ENCODE results near the gene BRWD1.
"Not testable (repeated sequence)": the region's sequence is repeated elsewhere in the genome, so short reads cannot be mapped to it uniquely, and the experiment has no call there.

Gene BRWD1

DNA sequence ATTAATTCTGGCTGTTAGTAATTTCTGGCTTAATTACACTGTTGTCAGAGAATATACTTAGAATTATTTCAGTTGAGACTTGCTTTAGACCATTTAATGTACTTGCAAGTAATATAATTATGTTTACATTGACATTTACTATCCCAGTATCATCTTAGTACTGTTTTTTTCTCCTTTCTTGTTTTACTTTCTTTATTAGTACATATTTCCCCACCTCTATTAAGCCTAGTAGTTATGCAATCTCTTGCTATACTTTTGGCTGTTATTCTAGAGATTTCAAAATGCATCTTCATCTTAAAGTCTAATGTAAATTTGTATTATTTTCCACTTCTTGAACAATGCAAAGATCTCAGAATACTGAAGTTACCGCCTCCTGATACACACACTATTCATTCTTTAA, 24.4 kb downstream of the BRWD1 start:
- DNase-seq (ENCODE audit: low spot score): no peak

DNA sequence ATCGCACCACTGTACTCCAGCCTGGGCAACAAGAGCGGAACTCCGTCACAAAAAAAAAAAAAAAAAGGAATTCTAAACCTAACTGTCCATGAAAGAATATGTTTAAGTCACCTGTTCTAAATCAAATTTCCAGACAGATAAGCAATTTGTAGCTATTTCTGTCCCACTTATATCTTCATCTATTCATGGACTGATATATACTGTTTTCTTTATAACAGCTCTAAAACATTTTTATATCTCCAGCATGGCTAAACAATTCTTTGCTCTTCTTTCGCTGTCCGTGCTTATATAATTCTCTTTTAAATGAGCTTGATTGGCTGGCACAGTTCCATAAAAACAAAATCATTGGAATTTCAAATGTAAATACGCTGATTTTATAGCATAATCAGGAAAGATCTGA, 30.5 kb downstream of the BRWD1 start:
- DNase-seq (ENCODE audit: low spot score): no peak

- DNase-seq (ENCODE audit: low spot score): no peak
These were observed 31.6 kb downstream of the BRWD1 start for GRCh38 chr21:39281853-39282252.

DNA sequence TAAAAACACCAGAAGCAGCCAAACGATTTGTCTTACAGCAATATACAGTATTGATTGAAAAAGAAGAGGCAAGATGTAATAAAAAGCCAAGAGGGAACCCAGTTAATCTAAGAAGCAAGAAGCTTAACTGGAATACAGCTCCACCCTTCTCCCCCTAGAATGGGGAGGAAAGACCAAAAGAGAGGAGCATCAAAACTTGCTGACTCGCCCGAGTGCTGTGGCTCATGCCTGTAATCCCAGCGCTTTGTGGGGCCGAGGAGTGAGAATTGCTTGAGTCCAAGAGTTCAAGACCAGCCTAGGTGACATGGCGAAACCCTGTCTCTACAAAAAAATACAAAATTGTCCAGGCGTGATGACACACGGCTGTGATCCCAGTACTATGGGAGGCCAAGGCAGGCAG, 32.2 kb downstream of the BRWD1 start:
- DNase-seq (ENCODE audit: low spot score): no peak

DNA sequence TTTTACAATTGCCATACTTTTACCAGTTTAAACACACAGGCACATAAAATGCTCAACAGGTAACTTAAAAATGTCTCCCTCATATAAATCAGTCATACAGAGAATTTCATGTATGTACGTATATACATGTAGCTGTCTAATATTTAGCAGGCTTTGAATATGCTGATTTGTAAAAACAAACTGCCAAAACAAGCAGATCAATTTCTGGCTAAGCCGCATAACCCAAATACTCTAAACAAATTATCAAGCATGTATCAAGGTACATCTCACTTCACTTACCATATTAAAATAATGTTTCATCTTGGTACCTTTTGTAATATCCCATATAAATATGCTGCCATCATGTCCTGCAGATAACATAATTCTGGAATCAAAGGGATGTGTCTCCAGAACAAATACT, 43.8 kb downstream of the BRWD1 start:
- no peak for DNase-seq (ENCODE audit: low spot score)

- DNase-seq (ENCODE audit: low spot score): no peak
These were observed 47.8 kb downstream of the BRWD1 start for GRCh38 chr21:39265603-39266002.

- no peak for DNase-seq (ENCODE audit: low spot score)
These were observed 50.1 kb downstream of the BRWD1 start for GRCh38 chr21:39263372-39263771.

DNA sequence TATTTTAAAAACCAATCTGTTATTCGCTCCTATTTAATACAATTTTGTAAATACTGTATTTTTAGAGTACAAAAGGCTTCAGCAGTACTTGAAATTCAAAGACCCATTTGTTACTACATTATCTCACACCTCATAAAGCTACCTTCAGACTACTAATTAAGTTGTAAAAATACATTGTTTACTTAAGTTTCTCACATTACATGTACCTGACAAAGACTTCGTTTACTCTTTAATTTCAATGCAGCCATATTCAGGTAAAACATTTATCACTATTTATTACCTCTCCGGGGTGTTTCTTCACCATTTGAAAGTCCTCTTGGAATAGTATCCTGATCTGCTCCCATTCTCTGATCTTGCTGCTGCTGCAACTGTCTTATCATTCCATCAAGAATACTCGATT, 55.2 kb downstream of the BRWD1 start:
- no peak for DNase-seq (ENCODE audit: low spot score)

DNA sequence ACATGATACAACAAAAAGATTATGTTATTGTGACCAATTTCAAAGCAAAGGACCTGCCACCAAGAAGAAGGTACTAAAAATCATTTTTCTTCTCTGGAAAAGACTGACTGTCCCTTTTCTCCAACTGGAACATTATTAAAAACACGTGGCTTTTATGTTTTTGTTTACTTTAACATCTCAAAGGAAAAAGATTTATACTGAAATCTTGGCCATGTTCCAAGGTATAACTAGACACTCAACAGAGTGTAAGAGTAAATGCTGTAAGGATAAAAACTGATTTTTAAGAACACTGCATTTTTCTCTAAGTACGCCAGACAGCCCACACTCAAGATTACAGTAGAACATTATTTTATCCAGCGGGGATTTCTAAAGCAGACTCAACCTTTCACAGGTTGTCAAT, 62.1 kb downstream of the BRWD1 start:
- no peak for DNase-seq (ENCODE audit: low spot score)

GRCh38 chr21:39238275-39238674, 75.2 kb downstream of the BRWD1 start:
- no peak for DNase-seq (ENCODE audit: low spot score)

DNA sequence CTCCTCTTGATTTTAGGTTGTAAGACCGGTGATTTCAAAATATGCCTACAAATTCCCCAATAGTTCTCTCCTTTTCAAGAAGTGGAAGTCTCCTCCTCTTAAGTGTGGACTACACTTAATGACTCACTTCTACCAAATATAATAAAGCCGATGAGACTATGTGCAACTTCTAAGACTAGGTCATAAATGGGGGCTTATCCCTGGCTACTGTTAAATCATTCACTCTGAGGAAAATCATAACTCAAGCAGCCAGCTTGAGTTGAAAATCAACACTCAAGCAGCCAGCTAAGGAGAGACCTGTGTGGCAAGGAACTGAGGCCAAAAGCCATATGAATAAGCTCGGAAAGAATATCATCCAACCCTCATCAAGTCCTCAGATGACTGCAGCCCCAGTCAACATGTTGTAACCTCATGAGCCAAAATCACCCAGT, 80.6 kb downstream of the BRWD1 start:
- no peak for DNase-seq (ENCODE audit: low spot score)

DNA sequence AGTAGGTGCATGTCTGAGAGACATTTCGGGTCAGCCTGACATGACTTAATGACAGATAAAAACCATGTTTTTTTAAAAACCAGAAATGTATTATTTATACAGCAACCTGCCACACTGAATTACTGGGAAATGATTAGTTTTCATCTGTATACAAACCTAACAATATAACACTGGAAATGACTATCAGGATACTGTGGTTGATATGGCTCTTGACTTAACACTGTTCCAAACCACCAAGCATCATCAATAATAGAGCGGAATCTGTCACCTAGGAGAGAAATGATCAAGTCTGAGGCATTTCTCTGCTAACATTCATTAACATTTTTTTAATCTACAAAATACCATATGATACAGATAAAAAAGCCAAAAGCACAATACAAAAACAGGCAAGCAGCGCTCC, 88.5 kb downstream of the BRWD1 start:
- no peak for DNase-seq (ENCODE audit: low spot score)

DNA sequence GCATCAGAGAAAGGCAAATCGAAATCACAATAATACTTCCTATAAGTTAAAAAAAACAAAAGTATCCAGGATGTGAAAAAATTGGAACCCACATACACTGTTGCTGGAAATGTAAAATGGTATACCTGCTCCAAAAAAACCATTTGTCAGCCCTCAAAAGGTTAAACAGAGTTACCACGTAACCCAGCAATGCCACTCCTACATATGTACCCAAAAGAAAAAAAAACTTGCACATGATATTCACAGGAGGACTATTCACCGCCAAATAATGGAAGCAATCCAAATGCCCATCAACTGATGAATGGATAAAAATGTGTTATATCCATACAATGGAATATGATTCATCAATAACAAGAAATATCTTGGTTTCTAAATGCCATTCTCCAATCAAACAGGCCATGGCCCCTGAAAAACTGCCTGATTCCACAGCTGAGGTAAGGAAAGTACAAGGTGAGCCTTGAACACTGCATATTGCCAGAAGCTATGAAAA, 91.4 kb downstream of the BRWD1 start:
- no peak for DNase-seq (ENCODE audit: low spot score)

- DNase-seq (ENCODE audit: low spot score): no peak
These were observed 92.0 kb downstream of the BRWD1 start for GRCh38 chr21:39221282-39221996.

- not testable (repeated sequence) for DNase-seq (ENCODE audit: low spot score)
These were observed 92.6 kb downstream of the BRWD1 start for GRCh38 chr21:39220875-39221274.

DNA sequence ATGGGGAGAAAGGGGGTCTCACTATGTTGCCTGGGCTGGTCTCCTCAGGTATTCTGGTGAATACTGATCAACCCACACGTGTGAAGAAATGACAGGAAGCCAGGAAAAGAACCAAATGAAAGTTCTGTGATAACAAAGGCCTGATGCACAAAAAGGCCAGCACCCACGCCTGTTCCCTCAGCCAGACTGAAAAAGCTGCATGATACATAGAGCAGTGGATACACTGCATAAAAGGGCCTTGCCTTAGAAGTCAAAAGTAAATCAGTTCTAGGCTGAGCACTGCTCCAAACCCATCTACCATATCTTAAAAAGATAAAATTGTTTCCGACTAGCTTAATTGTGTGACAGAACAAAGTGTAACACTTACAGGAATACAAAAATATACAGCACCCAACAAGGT, 93.3 kb downstream of the BRWD1 start:
- DNase-seq (ENCODE audit: low spot score): no peak

DNA sequence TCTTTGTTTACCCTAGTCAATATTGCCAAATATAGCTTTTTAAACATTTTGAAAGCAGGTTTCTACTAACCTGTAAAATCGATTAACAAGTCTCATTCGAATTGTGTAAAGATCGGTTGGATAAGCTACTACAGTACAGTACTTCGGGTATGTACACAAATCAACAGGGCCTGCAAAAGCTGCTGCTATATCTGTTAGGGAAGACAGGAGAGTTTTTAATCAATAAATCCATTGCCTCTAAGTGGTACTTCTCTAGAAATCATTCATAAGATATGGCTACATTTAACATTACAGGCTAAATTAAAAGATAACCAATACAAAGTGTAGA, 95.4 kb downstream of the BRWD1 start:
- no peak for DNase-seq (ENCODE audit: low spot score)

GRCh38 chr21:39217356-39218081, 95.9 kb downstream of the BRWD1 start:
- no peak for DNase-seq (ENCODE audit: low spot score)

DNA sequence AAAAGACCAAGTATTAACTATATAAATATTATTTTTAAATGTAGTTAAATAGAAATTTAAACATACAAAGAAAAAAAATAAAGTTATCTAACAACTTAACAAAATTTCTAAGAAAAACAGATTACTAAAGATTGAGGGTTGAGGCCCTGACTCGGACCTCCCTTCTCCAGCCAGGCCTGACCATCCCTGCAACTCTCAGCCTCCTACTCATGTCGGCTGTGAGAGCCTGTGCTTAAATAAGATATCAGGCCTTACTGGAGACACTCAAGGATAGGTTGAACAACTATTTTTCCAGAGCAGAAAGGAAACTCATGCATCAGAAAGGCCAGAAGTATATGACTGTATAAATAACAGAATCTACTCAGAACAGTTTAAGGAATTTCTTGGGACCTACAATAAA, 97.1 kb downstream of the BRWD1 start:
- DNase-seq (ENCODE audit: low spot score): no peak

GRCh38 chr21:39215078-39215477, 98.4 kb downstream of the BRWD1 start:
- DNase-seq (ENCODE audit: low spot score): no peak

DNA sequence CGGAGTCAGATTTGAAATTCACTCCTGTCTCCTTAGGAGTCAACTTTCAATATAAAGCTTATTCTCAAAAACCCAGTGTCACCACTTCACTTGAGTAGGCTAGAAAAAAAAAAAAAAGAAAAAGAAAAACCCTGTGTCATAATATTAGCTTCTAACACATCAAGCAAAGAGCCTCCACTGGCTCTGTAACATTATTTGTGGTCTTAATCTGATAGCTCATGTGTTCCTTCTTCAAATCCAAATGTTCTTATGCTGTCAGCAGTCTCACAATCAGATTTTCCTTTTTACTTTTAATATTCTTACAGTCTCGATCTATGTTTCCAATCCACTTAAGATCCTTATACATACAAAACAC, 104.1 kb downstream of the BRWD1 start:
- DNase-seq (ENCODE audit: low spot score): no peak

- DNase-seq (ENCODE audit: low spot score): no peak
These were observed 104.7 kb downstream of the BRWD1 start for GRCh38 chr21:39208624-39209333.

DNA sequence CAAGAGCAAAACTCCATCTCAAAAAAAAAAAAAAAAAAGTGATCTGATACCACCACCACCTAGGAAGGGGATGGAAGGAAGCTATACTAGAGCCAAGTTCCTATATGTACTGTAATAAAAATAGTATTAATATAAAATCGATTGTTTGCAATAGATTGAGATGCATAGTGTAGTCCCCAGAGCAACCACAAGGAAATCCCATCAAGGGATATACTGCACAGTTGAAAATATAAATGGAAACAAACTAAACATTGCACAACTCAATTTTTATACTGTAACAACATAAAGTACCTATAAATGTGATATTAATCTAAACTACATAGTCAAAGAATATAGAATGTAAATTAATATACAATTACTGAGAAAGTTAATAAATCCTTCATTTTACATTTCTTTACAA, 109.3 kb downstream of the BRWD1 start:
- DNase-seq (ENCODE audit: low spot score): no peak
